Measurements from ENCODE around the gene DMAP1.
A peak's percentile ranks its signal among the peaks of the same experiment; 100 is the strongest.

DNA sequence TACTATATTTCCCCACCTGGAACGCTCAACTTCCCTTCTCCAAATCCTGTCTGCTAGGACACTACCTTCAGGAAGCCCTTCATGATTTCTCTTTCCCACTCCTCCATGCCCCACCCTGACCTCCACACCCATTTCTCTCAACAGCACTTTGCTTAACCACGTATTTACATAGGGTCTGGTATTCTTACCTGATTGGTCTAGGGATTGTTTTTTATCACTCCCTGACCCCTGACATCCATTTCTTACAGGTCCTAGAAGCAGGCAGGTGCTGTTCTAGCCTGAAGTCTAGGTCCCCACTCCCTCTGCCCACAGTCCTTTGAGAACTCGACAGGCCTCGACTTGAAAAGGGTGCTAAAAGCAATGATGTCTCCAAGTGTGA lies 47.5 kb downstream of the DMAP1 start:
- TF ChIP-seq EP300 (IDR thresholded peaks at IDR 0.05) (no peak), POLR2A (IDR thresholded peaks at IDR 0.05) (peak in 1 of 2 donors; percentile 44), POLR2AphosphoS5 (IDR thresholded peaks at IDR 0.05) (no peak)
- TF ChIP-seq, protein P1, sequence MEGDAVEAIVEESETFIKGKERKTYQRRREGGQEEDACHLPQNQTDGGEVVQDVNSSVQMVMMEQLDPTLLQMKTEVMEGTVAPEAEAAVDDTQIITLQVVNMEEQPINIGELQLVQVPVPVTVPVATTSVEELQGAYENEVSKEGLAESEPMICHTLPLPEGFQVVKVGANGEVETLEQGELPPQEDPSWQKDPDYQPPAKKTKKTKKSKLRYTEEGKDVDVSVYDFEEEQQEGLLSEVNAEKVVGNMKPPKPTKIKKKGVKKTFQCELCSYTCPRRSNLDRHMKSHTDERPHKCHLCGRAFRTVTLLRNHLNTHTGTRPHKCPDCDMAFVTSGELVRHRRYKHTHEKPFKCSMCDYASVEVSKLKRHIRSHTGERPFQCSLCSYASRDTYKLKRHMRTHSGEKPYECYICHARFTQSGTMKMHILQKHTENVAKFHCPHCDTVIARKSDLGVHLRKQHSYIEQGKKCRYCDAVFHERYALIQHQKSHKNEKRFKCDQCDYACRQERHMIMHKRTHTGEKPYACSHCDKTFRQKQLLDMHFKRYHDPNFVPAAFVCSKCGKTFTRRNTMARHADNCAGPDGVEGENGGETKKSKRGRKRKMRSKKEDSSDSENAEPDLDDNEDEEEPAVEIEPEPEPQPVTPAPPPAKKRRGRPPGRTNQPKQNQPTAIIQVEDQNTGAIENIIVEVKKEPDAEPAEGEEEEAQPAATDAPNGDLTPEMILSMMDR (IDR thresholded peaks at IDR 0.05): no peak
